HFF-Myc (cell line): ENCODE data around the gene GH2.
"Not testable (repeated sequence)": the region's sequence is repeated elsewhere in the genome, so short reads cannot be mapped to it uniquely, and the experiment has no call there.

Experiments
- DNase-seq: peaks from one replicate; pipeline ENCODE4 v3.0.0-alpha.2; 2011; ENCODE audit warnings: low read depth; ENCODE audit errors: extremely low read depth
- H3K4me3 ChIP-seq: replicated peaks from 2 replicates; pipeline ENCODE4 v1.5.1; 2011; ENCODE audit warnings: low read depth, mild to moderate bottlenecking, control low read depth, low read length
- TF ChIP-seq, protein P1 (sequence below): IDR thresholded peaks from 2 replicates; pipeline ENCODE4 v1.5.1; 2012; ENCODE audit warnings: mild to moderate bottlenecking, low read depth, low read length, control low read depth; ENCODE audit errors: missing control alignments

The GH2 gene

GRCh38 chr17:63859257-63859656, 22.5 kb downstream of the GH2 start:
- TF ChIP-seq, protein P1, sequence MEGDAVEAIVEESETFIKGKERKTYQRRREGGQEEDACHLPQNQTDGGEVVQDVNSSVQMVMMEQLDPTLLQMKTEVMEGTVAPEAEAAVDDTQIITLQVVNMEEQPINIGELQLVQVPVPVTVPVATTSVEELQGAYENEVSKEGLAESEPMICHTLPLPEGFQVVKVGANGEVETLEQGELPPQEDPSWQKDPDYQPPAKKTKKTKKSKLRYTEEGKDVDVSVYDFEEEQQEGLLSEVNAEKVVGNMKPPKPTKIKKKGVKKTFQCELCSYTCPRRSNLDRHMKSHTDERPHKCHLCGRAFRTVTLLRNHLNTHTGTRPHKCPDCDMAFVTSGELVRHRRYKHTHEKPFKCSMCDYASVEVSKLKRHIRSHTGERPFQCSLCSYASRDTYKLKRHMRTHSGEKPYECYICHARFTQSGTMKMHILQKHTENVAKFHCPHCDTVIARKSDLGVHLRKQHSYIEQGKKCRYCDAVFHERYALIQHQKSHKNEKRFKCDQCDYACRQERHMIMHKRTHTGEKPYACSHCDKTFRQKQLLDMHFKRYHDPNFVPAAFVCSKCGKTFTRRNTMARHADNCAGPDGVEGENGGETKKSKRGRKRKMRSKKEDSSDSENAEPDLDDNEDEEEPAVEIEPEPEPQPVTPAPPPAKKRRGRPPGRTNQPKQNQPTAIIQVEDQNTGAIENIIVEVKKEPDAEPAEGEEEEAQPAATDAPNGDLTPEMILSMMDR, result no peak
- DNase-seq, result no peak
- no peak overlapping the region for H3K4me3 ChIP-seq

DNA sequence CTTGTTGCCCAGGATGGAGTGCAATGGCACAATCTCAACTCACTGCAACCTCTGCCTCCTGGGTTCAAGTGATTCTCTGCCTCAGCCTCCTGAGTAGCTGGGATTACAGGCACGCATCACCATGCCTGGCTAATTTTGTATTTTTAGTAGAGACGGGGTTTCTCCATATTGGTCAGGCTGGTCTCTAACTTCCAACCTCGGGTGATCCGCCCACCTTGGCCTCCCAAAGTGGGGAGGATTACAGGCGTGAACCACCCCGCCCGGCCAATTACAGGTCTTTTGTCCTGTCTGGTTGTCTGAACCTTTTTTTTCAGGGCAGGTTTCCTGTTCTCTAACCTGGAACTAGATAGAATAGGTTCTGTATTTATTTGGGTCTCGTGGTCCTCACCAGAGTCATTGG, 25.3 kb downstream of the GH2 start:
- H3K4me3 ChIP-seq, DNase-seq: not testable (repeated sequence)

DNA sequence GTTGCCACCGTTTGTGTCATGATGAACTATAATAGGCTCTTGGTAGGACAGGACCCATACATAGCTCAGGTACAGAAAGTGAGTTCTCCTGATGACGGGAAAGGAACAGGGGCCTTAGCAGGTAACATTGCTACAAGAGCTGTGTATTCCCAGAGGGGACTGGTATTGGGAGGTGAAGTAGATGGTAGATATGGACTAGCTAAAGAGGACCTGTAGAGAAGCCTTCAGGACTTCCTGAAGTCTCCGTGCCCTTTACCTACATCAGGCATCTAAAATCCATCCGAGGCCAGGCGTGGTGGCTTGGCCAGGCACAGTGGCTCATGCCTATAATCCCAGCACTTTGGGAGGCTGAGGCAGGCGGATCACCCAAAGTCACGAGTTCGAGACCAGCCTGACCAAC, 26.6 kb downstream of the GH2 start:
- H3K4me3 ChIP-seq, result no peak overlapping the region
- TF ChIP-seq, protein P1, result no peak
- no peak for DNase-seq

- TF ChIP-seq, protein P1, result no peak
- no peak for DNase-seq
- no peak overlapping the region for H3K4me3 ChIP-seq
These were observed 27.0 kb downstream of the GH2 start for GRCh38 chr17:63854709-63855108.

DNA sequence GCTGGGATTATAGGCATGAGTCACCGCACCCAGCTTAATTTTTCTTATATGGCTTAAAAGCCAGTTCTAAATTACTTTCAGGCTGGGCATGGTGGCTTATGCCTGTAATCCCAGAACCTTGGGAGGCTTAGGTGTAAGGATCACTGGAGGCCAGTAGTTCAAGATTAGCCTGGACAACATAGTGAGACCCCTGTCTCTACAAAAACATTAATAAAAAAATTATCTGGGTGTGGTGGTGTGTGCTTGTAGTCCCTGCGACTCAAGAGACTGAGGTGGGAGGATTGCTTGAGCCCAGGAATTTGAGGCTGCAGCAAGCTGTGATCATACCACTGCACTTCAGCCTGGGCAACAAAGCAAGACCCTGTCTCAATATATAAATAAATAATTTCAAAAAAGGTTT, 28.5 kb downstream of the GH2 start:
- no peak overlapping the region for H3K4me3 ChIP-seq
- DNase-seq, result no peak
- TF ChIP-seq, protein P1, result no peak

DNA sequence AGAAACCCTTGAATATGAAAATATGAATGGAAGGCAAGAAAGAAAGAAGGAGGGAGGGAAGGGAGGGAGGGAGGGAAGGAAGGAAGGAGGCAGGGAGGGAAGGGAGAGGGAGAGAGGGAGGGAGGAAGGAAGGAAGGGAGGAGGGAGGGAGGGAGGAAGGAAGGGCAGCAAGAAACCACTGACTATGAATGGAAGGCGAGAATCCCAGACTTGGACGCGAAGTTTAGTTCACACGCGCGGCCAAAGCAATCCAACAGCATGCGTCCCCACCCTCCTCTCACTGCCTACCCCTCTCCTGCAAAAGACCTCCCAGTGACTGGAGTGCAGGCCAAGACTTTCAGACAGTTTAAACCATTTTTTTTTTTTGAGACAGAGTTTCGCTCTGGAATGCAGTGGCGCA, 31.3 kb downstream of the GH2 start:
- TF ChIP-seq, protein P1, result no peak
- no peak for DNase-seq
- no peak overlapping the region for H3K4me3 ChIP-seq

DNA sequence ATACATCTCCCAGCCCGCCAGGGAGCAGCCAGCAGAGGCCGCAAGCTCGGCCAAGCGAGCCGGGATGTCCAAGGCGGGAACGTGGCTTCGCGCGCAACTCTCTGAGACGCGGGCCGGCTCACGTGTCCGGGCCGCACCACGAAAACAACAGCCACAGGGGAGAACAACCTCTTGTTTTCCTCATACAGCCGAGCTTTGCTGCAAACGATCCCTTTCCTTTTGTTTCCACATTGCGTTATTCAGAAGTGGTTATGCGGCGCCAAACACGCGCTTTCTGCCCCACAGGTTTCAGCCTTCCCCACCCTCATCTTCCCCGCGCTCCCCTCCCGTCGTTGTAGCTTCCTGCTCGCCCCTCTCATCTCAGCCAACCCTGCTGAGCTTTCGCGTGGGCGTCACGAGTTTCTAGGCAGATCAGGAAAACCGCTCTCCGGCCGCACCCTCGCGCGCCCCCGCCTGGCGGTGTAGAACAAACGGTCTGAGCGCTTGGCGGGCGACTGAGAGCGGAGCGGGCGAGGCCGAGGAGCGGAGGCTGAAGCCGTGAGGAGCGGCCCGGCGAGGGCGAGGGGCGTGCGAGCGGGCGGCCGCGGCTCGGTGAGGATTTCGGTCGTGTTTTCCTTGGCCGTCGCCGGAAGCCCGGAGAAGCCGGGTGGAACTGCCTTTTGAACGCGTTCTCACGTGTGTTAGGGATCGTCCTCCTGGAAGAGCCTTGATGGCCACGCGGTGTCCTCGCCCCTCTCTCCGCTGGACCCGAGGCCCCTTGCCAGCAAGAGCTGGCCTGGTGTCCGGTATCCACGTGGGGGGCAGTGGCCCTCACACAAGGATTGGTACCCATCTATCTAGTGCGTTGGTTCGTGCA, 32.7 kb downstream of the GH2 start:
- no peak overlapping the region for H3K4me3 ChIP-seq
- TF ChIP-seq, protein P1, result peak; percentile 55
- DNase-seq, result peak; percentile 59
